Thyroid gland (tissue), 4 donors: ENCODE data around the gene LDHAL6B.

Experiments
- CTCF ChIP-seq, 6 experiments: fragments of 200-600 bp in 3 of 6; fragments of 450-650 bp in 3 of 6; sonication (generic) in 3 of 6; IDR thresholded peaks; one replicate each; pipeline ENCODE4 v1.5.1; 2016 to 2019; ENCODE audit warnings: antibody characterized with exemption in 6 of 6, mild to moderate bottlenecking in 2 of 6, inconsistent platforms in 1 of 6, moderate library complexity in 1 of 6
- POLR2A ChIP-seq, 2 donors: fragments of 450-650 bp; IDR thresholded peaks; one replicate each; pipeline ENCODE4 v1.6.1; 2017; ENCODE audit warnings: antibody characterized with exemption in 2 of 2, mild to moderate bottlenecking in 2 of 2, moderate library complexity in 1 of 2

GRCh38 chr15:59157840-59158700 lies 48.6 kb upstream of the LDHAL6B start:
- TF ChIP-seq CTCF (IDR thresholded peaks at IDR 0.05) (no peak), POLR2A (IDR thresholded peaks at IDR 0.05) (no peak)
